ENCODE data around the gene MRPL52.
A peak's percentile ranks its signal among the peaks of the same experiment; 100 is the strongest.
"Not testable (repeated sequence)": the region's sequence is repeated elsewhere in the genome, so short reads cannot be mapped to it uniquely, and the experiment has no call there.

MRPL52 gene

GRCh38 chr14:22821193-22822015, 8.3 kb upstream of the MRPL52 start:
- Mint-ChIP-seq H3K36me3 (no peaks in the 10 kb centered on the region), H3K9me3 (no peaks in the 10 kb centered on the region), H3K27me3 (no peaks in the 10 kb centered on the region), H3K27ac (peak overlapping the region; percentile 80), H3K4me1 (peaks cover 56% of the 10 kb centered on the region), H3K4me3 (peak overlapping the region; percentile 13)
- no peak for ATAC-seq

- peak; percentile 8 for ATAC-seq
- no peaks in the 10 kb centered on the region for H3K27me3 Mint-ChIP-seq
- H3K4me3 Mint-ChIP-seq, result peak overlapping the region; percentile 76
- H3K36me3 Mint-ChIP-seq, result no peaks in the 10 kb centered on the region
- peak overlapping the region; percentile 80 for H3K27ac Mint-ChIP-seq
- no peaks in the 10 kb centered on the region for H3K9me3 Mint-ChIP-seq
- peaks cover 56% of the 10 kb centered on the region for H3K4me1 Mint-ChIP-seq
Measured at GRCh38 chr14:22822016-22822570, 7.6 kb upstream of the MRPL52 start.

- H3K36me3 Mint-ChIP-seq, result no peaks in the 10 kb centered on the region
- H3K27ac Mint-ChIP-seq, result peak overlapping the region; percentile 80
- H3K4me3 Mint-ChIP-seq, result peak overlapping the region; percentile 76
- no peaks in the 10 kb centered on the region for H3K27me3 Mint-ChIP-seq
- peak; percentile 81 for ATAC-seq
- no peaks in the 10 kb centered on the region for H3K9me3 Mint-ChIP-seq
- peaks cover 56% of the 10 kb centered on the region for H3K4me1 Mint-ChIP-seq
Measured at GRCh38 chr14:22822571-22823098, 7.1 kb upstream of the MRPL52 start.

GRCh38 chr14:22824711-22825359, 4.9 kb upstream of the MRPL52 start:
- peak overlapping the region; percentile 26 for H3K4me3 Mint-ChIP-seq
- no peaks in the 10 kb centered on the region for H3K36me3 Mint-ChIP-seq
- peak overlapping the region; percentile 70 for H3K27ac Mint-ChIP-seq
- peaks cover 44% of the 10 kb centered on the region for H3K4me1 Mint-ChIP-seq
- ATAC-seq, result no peak
- H3K27me3 Mint-ChIP-seq, result no peaks in the 10 kb centered on the region
- H3K9me3 Mint-ChIP-seq, result no peaks in the 10 kb centered on the region

- H3K36me3 Mint-ChIP-seq, H3K9me3 Mint-ChIP-seq, H3K27me3 Mint-ChIP-seq: not testable (repeated sequence)
- ATAC-seq, result peak; percentile 2
- Mint-ChIP-seq H3K27ac (peak overlapping the region; percentile 87), H3K4me3 (peak overlapping the region; percentile 90), H3K4me1 (peaks cover 30% of the 10 kb centered on the region)
Measured at GRCh38 chr14:22829076-22829660, 519 bp upstream of the MRPL52 start.

GRCh38 chr14:22830443-22831010, 840 bp downstream of the MRPL52 start:
- H3K36me3 Mint-ChIP-seq, result peaks cover 11% of the 10 kb centered on the region

GRCh38 chr14:22835505-22835904, 5.8 kb downstream of the MRPL52 start:
- no peaks in the 10 kb centered on the region for H3K9me3 Mint-ChIP-seq
- H3K4me3 Mint-ChIP-seq, result no peak overlapping the region
- ATAC-seq, result no peak

More at GRCh38 chr14:22830443-22831010, 840 bp downstream of the MRPL52 start:
- Mint-ChIP-seq H3K27me3 (no peaks in the 10 kb centered on the region), H3K4me1 (peaks cover 21% of the 10 kb centered on the region), H3K9me3 (no peaks in the 10 kb centered on the region), H3K4me3 (peak overlapping the region; percentile 90), H3K27ac (peak overlapping the region; percentile 87)
- no peak for ATAC-seq

GRCh38 chr14:22836301-22837113, 6.8 kb downstream of the MRPL52 start, which contains the start of gene MMP14:
MMP14 (plus strand) TSS chr14:22836585; CDS start chr14:22836818, 233 bp downstream.
- H3K27ac Mint-ChIP-seq, result peak within 1 kb of the TSS; percentile 88
- no peaks in the 10 kb centered on the region for H3K9me3 Mint-ChIP-seq
- ATAC-seq, result no peak
- peaks cover 29% of the 10 kb centered on the region for H3K27me3 Mint-ChIP-seq
- peaks cover 25% of the 10 kb centered on the region for H3K36me3 Mint-ChIP-seq
- peaks cover 22% of the 10 kb centered on the region for H3K4me1 Mint-ChIP-seq
- peak within 1 kb of the TSS; percentile 89 for H3K4me3 Mint-ChIP-seq

More at GRCh38 chr14:22835505-22835904, 5.8 kb downstream of the MRPL52 start:
- Mint-ChIP-seq H3K27me3 (peaks cover 29% of the 10 kb centered on the region), H3K4me1 (peaks cover 28% of the 10 kb centered on the region), H3K36me3 (peaks cover 25% of the 10 kb centered on the region), H3K27ac (no peak overlapping the region)

GRCh38 chr14:22837114-22837749, 7.5 kb downstream of the MRPL52 start:
- peaks cover 19% of the 10 kb centered on the region for H3K36me3 Mint-ChIP-seq
- peak overlapping the region; percentile 88 for H3K27ac Mint-ChIP-seq
- H3K4me1 Mint-ChIP-seq, result peaks cover 19% of the 10 kb centered on the region
- ATAC-seq, result peak; percentile 35
- no peaks in the 10 kb centered on the region for H3K9me3 Mint-ChIP-seq
- H3K27me3 Mint-ChIP-seq, result peaks cover 29% of the 10 kb centered on the region
- H3K4me3 Mint-ChIP-seq, result peak overlapping the region; percentile 89

GRCh38 chr14:22837750-22838538, 8.3 kb downstream of the MRPL52 start:
- no peak for ATAC-seq
- peak overlapping the region; percentile 88 for H3K27ac Mint-ChIP-seq
- H3K4me3 Mint-ChIP-seq, result peak overlapping the region; percentile 89
- H3K4me1 Mint-ChIP-seq, result peaks cover 19% of the 10 kb centered on the region
- H3K9me3 Mint-ChIP-seq, result no peaks in the 10 kb centered on the region
- peaks cover 18% of the 10 kb centered on the region for H3K36me3 Mint-ChIP-seq
- peaks cover 29% of the 10 kb centered on the region for H3K27me3 Mint-ChIP-seq

- Mint-ChIP-seq H3K27me3 (peaks cover 29% of the 10 kb centered on the region), H3K36me3 (peaks cover 18% of the 10 kb centered on the region), H3K4me3 (no peak overlapping the region), H3K27ac (no peak overlapping the region), H3K4me1 (peaks cover 19% of the 10 kb centered on the region), H3K9me3 (no peaks in the 10 kb centered on the region)
- ATAC-seq, result no peak
Measured at GRCh38 chr14:22838631-22839041, 8.9 kb downstream of the MRPL52 start.

- H3K27me3 Mint-ChIP-seq, result peaks cover 29% of the 10 kb centered on the region
- H3K27ac Mint-ChIP-seq, result no peak overlapping the region
- H3K36me3 Mint-ChIP-seq, result peaks cover 18% of the 10 kb centered on the region
- ATAC-seq, result no peak
- H3K9me3 Mint-ChIP-seq, result no peaks in the 10 kb centered on the region
- peaks cover 19% of the 10 kb centered on the region for H3K4me1 Mint-ChIP-seq
- H3K4me3 Mint-ChIP-seq, result no peak overlapping the region
Measured at GRCh38 chr14:22839159-22839779, 9.6 kb downstream of the MRPL52 start.

GRCh38 chr14:22841311-22841710, 11.6 kb downstream of the MRPL52 start:
- Mint-ChIP-seq H3K27ac (no peak overlapping the region), H3K27me3 (peaks cover 46% of the 10 kb centered on the region), H3K9me3 (no peaks in the 10 kb centered on the region), H3K4me1 (peaks cover 16% of the 10 kb centered on the region), H3K4me3 (no peak overlapping the region), H3K36me3 (peaks cover 6% of the 10 kb centered on the region)
- no peak for ATAC-seq
